HCT116 (cell line): ENCODE data around the gene HMCN2. TPM values are rescaled to one million over a fixed set of nuclear protein-coding genes. Genes with fewer than 3 reads are reported as not detected.

ENCODE experiments used
- ATAC-seq: fragments of 200-7000 bp; cut with Tn5 transposase; 2 replicates; pipeline ENCODE4 v1.9.1; 2020; ENCODE audit warnings: mild to moderate bottlenecking, moderate library complexity
- BruUV-seq: library from RNA; stranded (reverse); fragments of 400-500 nt; replicated peaks from 2 replicates; lab custom pipeline; 2021; lab: Mats Ljungman, UMichigan
- CTCF ChIA-PET: fragments of 300-600 bp; sonication (Branson Sonifier 250); formaldehyde crosslinking; loops from one replicate; lab custom pipeline; 2021; ENCODE audit warnings: antibody characterized with exemption; lab: Charles Lee
- POLR2A ChIA-PET: fragments of 300-600, 350-600 bp; sonication (Branson Sonifier 250); formaldehyde crosslinking; loops from one replicate; lab custom pipeline; 2021; ENCODE audit warnings: antibody characterized with exemption; lab: Charles Lee
- RAD21 ChIA-PET, 2 experiments: fragments of 300-600 bp; sonication (Branson Sonifier 250); formaldehyde crosslinking; loops; one replicate each; lab custom pipeline; 2023; ENCODE audit warnings: low total read pairs in 2 of 2; ENCODE audit not compliant: uncharacterized antibody in 2 of 2, unreplicated experiment in 2 of 2, low non-redundant PET in 1 of 2; lab: Charles Lee
- DNase-seq: peaks from one replicate; pipeline ENCODE4 v3.0.0-alpha.2; 2010; ENCODE audit warnings: low read depth, low spot score
- H2AFZ ChIP-seq: fragments of 200-600 bp; shearing (Covaris generic), sonication (generic); 2 replicates; pipeline ENCODE4 v1.6.1; 2017; ENCODE audit warnings: low read depth, mixed run types, mixed read lengths, antibody characterized with exemption, low read length; ENCODE audit not compliant: poor library complexity, severe bottlenecking
- H3K27ac ChIP-seq: 2 replicates; pipeline ENCODE4 v1.5.1; 2012; ENCODE audit warnings: low read depth, low read length
- H3K27me3 ChIP-seq: fragments of 200-600 bp; sonication (generic); 2 replicates; pipeline ENCODE4 v1.6.1; 2016; ENCODE audit warnings: mixed run types, low read length, mixed read lengths; ENCODE audit not compliant: insufficient read depth
- H3K36me3 ChIP-seq, 2 experiments: fragments of 200-500 bp in 1 of 2; fragments of 200-600 bp in 1 of 2; sonication (Bioruptor generic) in 1 of 2; sonication (generic) in 1 of 2; 2 replicates each; pipeline versions ENCODE4 v1.5.1 to v1.6.1; 2014 to 2016; ENCODE audit warnings: low read length in 2 of 2, inconsistent platforms in 1 of 2, mixed read lengths in 1 of 2, mixed run types in 1 of 2; ENCODE audit not compliant: insufficient read depth in 2 of 2, control insufficient read depth in 1 of 2
- H3K4me1 ChIP-seq, 2 experiments: fragments of 200-600 bp in 1 of 2; sonication (generic) in 1 of 2; 2 replicates each; pipeline versions ENCODE4 v1.5.1 to v1.6.1; 2012 to 2017; ENCODE audit warnings: low read length in 2 of 2, inconsistent platforms in 1 of 2, mild to moderate bottlenecking in 1 of 2, mixed read lengths in 1 of 2, mixed run types in 1 of 2, moderate library complexity in 1 of 2; ENCODE audit not compliant: insufficient read depth in 2 of 2, control insufficient read depth in 1 of 2
- H3K4me2 ChIP-seq: fragments of 200-600 bp; sonication (generic); 2 replicates; pipeline ENCODE4 v1.6.1; 2017; ENCODE audit warnings: mixed run types, low read length, mixed read lengths
- H3K4me3 ChIP-seq, 2 experiments: fragments of 200-600 bp in 1 of 2; sonication (generic) in 1 of 2; replicated peaks in 1 of 2; 2 replicates each; pipeline ENCODE4 v1.5.1; 2011 to 2016; ENCODE audit warnings: low read length in 2 of 2, control low read depth in 1 of 2, low read depth in 1 of 2, mild to moderate bottlenecking in 1 of 2, mixed read lengths in 1 of 2, mixed run types in 1 of 2
- H3K79me2 ChIP-seq: fragments of 200-600 bp; sonication (generic); 2 replicates; pipeline ENCODE4 v1.6.1; 2017; ENCODE audit warnings: mild to moderate bottlenecking, mixed run types, low read length, moderate library complexity, mixed read lengths; ENCODE audit not compliant: insufficient read depth
- H3K9ac ChIP-seq: fragments of 200-600 bp; sonication (generic); 2 replicates; pipeline ENCODE4 v1.6.1; 2016; ENCODE audit warnings: low read length, mixed read lengths
- H3K9me2 ChIP-seq: fragments of 200-600 bp; sonication (generic), shearing (Covaris generic); 2 replicates; pipeline ENCODE4 v1.6.1; 2017; ENCODE audit warnings: mixed run types, mild to moderate bottlenecking, moderate library complexity; ENCODE audit not compliant: insufficient read depth
- H3K9me3 ChIP-seq, 2 experiments: fragments of 200-500 bp in 1 of 2; fragments of 200-600 bp in 1 of 2; sonication (Bioruptor generic) in 1 of 2; sonication (generic) in 1 of 2; 2 replicates each; pipeline ENCODE4 v1.6.1; 2014 to 2017; ENCODE audit warnings: low read length in 2 of 2, mixed read lengths in 2 of 2, inconsistent platforms in 1 of 2, low read depth in 1 of 2, mild to moderate bottlenecking in 1 of 2, mixed run types in 1 of 2, moderate library complexity in 1 of 2; ENCODE audit not compliant: control insufficient read depth in 1 of 2, insufficient read depth in 1 of 2
- H4K20me1 ChIP-seq: fragments of 200-600 bp; sonication (generic), shearing (Covaris generic); 2 replicates; pipeline ENCODE4 v1.6.1; 2017; ENCODE audit warnings: mixed run types, mild to moderate bottlenecking, moderate library complexity; ENCODE audit not compliant: insufficient read depth
- CEBPB ChIP-seq: IDR thresholded peaks from 2 replicates; pipeline ENCODE4 v1.6.1; 2012; ENCODE audit warnings: low read depth
- CTCF ChIP-seq, 3 experiments: fragments of 200-600 bp in 1 of 3; sonication (generic) in 1 of 3; IDR thresholded peaks in 2 of 3; conservative IDR thresholded peaks in 1 of 3; 2 replicates each; pipeline ENCODE4 v1.5.1; 2012 to 2017; ENCODE audit warnings: low read depth in 2 of 3, low read length in 2 of 3, antibody characterized with exemption in 1 of 3, borderline replicate concordance in 1 of 3, control low read depth in 1 of 3, mild to moderate bottlenecking in 1 of 3, mixed read lengths in 1 of 3, mixed run types in 1 of 3, moderate library complexity in 1 of 3; ENCODE audit not compliant: insufficient read depth in 1 of 3
- EZH2 ChIP-seq: fragments of 200-600 bp; sonication (generic); IDR thresholded peaks from 2 replicates; pipeline ENCODE4 v1.6.1; 2017; ENCODE audit warnings: antibody characterized with exemption, mixed run types
- FOSL1 ChIP-seq: IDR thresholded peaks from 2 replicates; pipeline ENCODE4 v1.6.1; 2012; ENCODE audit warnings: low read depth
- POLR2A ChIP-seq: IDR thresholded peaks from 2 replicates; pipeline ENCODE4 v1.7.0; 2011; ENCODE audit warnings: borderline replicate concordance; ENCODE audit not compliant: insufficient read depth, insufficient read length; ENCODE audit errors: extremely low read depth
- POLR2AphosphoS5 ChIP-seq: IDR thresholded peaks from 2 replicates; pipeline ENCODE4 v1.6.1; 2011; ENCODE audit warnings: mild to moderate bottlenecking, low read depth, low read length, moderate library complexity
- TCF7L2 ChIP-seq: IDR thresholded peaks from 2 replicates; pipeline ENCODE4 v1.7.0; 2011; ENCODE audit warnings: borderline replicate concordance, inconsistent platforms; ENCODE audit not compliant: insufficient read depth, insufficient read length; ENCODE audit errors: extremely low read depth
- ZBTB33 ChIP-seq: IDR thresholded peaks from 2 replicates; pipeline ENCODE4 v1.6.1; 2011; ENCODE audit warnings: mild to moderate bottlenecking, low read length, moderate library complexity; ENCODE audit not compliant: insufficient replicate concordance; ENCODE audit errors: extremely low read depth
- intact Hi-C: fragments of 100-400 bp; cut with micrococcal nuclease; formaldehyde crosslinking; loops from 2 replicates; pipeline ENCODE4 v1.10.0; 2022
- total RNA-seq: library from RNA; stranded (reverse); gene quantifications from one replicate; pipeline ENCODE4 v1.2.1, GENCODE V29; 2021; ENCODE audit not compliant: unreplicated experiment

Gene HMCN2
- total RNA-seq, 1 experiment from 2014 or later, result 0.22 TPM

GRCh38 chr9:130217838-130218237 is 47.7 kb upstream of the HMCN2 start:
- no peak overlapping the region for H3K4me3 ChIP-seq
- H2AFZ ChIP-seq, result no peak overlapping the region
- ChIA-PET RAD21 (no interaction called here), CTCF (no interaction called here), POLR2A (no interaction called here)
- intact Hi-C loops, result no loop called here
- H3K27me3 ChIP-seq, result no peaks in the 10 kb centered on the region
- no peaks in the 10 kb centered on the region for H4K20me1 ChIP-seq
- ATAC-seq, result no peak
- H3K4me2 ChIP-seq, result no peak overlapping the region
- H3K9me3 ChIP-seq, result no peaks in the 10 kb centered on the region
- H3K4me1 ChIP-seq, result 0 out of 4 replicates have a peak, but pooled peaks cover 0 to 3% of the 10 kb centered on the region in 2 experiments
- no peak overlapping the region for H3K27ac ChIP-seq
- no peak overlapping the region for H3K9ac ChIP-seq
- no peak for DNase-seq
- H3K9me2 ChIP-seq, result no peaks in the 10 kb centered on the region
- H3K36me3 ChIP-seq, result peaks cover 5 to 12% of the 10 kb centered on the region in 2 experiments; a peak in 3 of 4 replicates
- no TSS peak for BruUV-seq
- no peak for TF ChIP-seq TCF7L2
- no peak for TF ChIP-seq POLR2A
- TF ChIP-seq POLR2AphosphoS5, result no peak
- TF ChIP-seq CEBPB, result no peak
- TF ChIP-seq CTCF (IDR thresholded peaks at IDR 0.05 in 2 of 3, conservative IDR thresholded peaks at IDR 0.05 in 1 of 3; ENCODE audit: borderline replicate concordance in 1 of 3, insufficient read depth in 1 of 3, low read depth in 2 of 3, low read length in 2 of 3), result no peak
- no peak for TF ChIP-seq EZH2
- peaks cover 8% of the 10 kb centered on the region; the same call in 1 of the 2 replicates for H3K79me2 ChIP-seq

GRCh38 chr9:130219661-130220096 is 45.9 kb upstream of the HMCN2 start:
- H3K27me3 ChIP-seq, result no peaks in the 10 kb centered on the region
- BruUV-seq, result no TSS peak
- intact Hi-C loops, result no loop called here
- RAD21 ChIA-PET, result no interaction called here
- peaks cover 8% of the 10 kb centered on the region; the same call in 1 of the 2 replicates for H3K79me2 ChIP-seq
- no peak overlapping the region for H3K27ac ChIP-seq
- TF ChIP-seq FOSL1 (no peak), POLR2A (no peak), ZBTB33 (no peak)
- CTCF ChIA-PET, result no interaction called here
- H2AFZ ChIP-seq, result no peak overlapping the region
- H3K9ac ChIP-seq, result no peak overlapping the region
- no peaks in the 10 kb centered on the region for H3K4me1 ChIP-seq
- H3K9me3 ChIP-seq, result no peaks in the 10 kb centered on the region
- DNase-seq (no peak), ATAC-seq (no peak)
- no peak overlapping the region for H3K4me3 ChIP-seq
- no peaks in the 10 kb centered on the region for H4K20me1 ChIP-seq
- POLR2A ChIA-PET, result no interaction called here
- no peak overlapping the region for H3K4me2 ChIP-seq
- no peaks in the 10 kb centered on the region for H3K9me2 ChIP-seq
- H3K36me3 ChIP-seq, result peaks cover 8 to 13% of the 10 kb centered on the region in 2 experiments; a peak in 3 of 4 replicates
